CD4-positive, alpha-beta T cell (primary cell): ENCODE measurements around the gene SYNGAP1. TPM values are rescaled to one million over a fixed set of nuclear protein-coding genes. Genes with fewer than 3 reads are reported as not detected.

Source experiments
- ATAC-seq: fragments of 200-7000 bp; cut with Tn5 transposase; one replicate; pipeline ENCODE4 v1.10.0; 2022; ENCODE audit warnings: mild to moderate bottlenecking; ENCODE audit not compliant: poor library complexity
- CTCF ChIA-PET: fragments of 350-600 bp; sonication (Branson Sonifier 250); formaldehyde crosslinking; loops from one replicate; lab custom pipeline; 2021; ENCODE audit warnings: antibody characterized with exemption, inconsistent platforms; lab: Charles Lee
- POLR2A ChIA-PET: fragments of 350-600 bp; sonication (Branson Sonifier 250); formaldehyde crosslinking; loops from one replicate; lab custom pipeline; 2021; ENCODE audit warnings: antibody characterized with exemption, inconsistent platforms; lab: Charles Lee
- DNase-seq, 14 experiments: peaks; one replicate each; pipeline ENCODE4 v3.0.0-alpha.2; 2013 to 2020; ENCODE audit warnings: mixed read lengths in 2 of 14
- H3K27ac ChIP-seq, 2 donors: one replicate each; pipeline versions ENCODE4 v1.5.1 to v1.7.0; 2013; ENCODE audit warnings: low read length in 2 of 2, low read depth in 1 of 2, mild to moderate bottlenecking in 1 of 2
- H3K27me3 ChIP-seq, 2 experiments: 1 replicate in 1 of 2; 2 replicates in 1 of 2; pipeline versions ENCODE4 v1.6.1 to v1.7.0; 2013; ENCODE audit warnings: low read length in 2 of 2, control low read depth in 1 of 2, mild to moderate bottlenecking in 1 of 2, moderate library complexity in 1 of 2; ENCODE audit not compliant: insufficient read depth in 2 of 2, control insufficient read depth in 1 of 2
- H3K36me3 ChIP-seq: one replicate; pipeline ENCODE4 v1.6.1; 2013; ENCODE audit warnings: low read length, control low read depth; ENCODE audit not compliant: insufficient read depth
- H3K4me1 ChIP-seq: one replicate; pipeline ENCODE4 v1.6.1; 2013; ENCODE audit warnings: low read length, control low read depth; ENCODE audit not compliant: insufficient read depth
- H3K4me3 ChIP-seq: one replicate; pipeline ENCODE4 v1.5.1; 2013; ENCODE audit warnings: mild to moderate bottlenecking, low read length, moderate library complexity
- H3K9me3 ChIP-seq, 2 experiments: 1 replicate in 1 of 2; 2 replicates in 1 of 2; pipeline versions ENCODE4 v1.6.1 to v1.7.0; 2013; ENCODE audit warnings: low read length in 2 of 2, mild to moderate bottlenecking in 2 of 2, control low read depth in 1 of 2, moderate library complexity in 1 of 2; ENCODE audit not compliant: control insufficient read depth in 1 of 2, insufficient read depth in 1 of 2
- H3K27ac Mint-ChIP-seq: one replicate; pipeline ENCODE4 v1.8.0; 2020; ENCODE audit warnings: mixed read lengths
- H3K27me3 Mint-ChIP-seq: one replicate; pipeline ENCODE4 v1.8.0; 2021; ENCODE audit warnings: mixed read lengths
- H3K36me3 Mint-ChIP-seq: one replicate; pipeline ENCODE4 v1.8.0; 2021; ENCODE audit warnings: low read depth, mixed read lengths
- H3K4me1 Mint-ChIP-seq: one replicate; pipeline ENCODE4 v1.8.0; 2021; ENCODE audit warnings: low read depth, mixed read lengths
- H3K4me3 Mint-ChIP-seq: one replicate; pipeline ENCODE4 v1.8.0; 2020; ENCODE audit warnings: mild to moderate bottlenecking, mixed read lengths
- H3K9me3 Mint-ChIP-seq: one replicate; pipeline ENCODE4 v1.8.0; 2020; ENCODE audit warnings: mixed read lengths
- CTCF ChIP-seq: fragments of 200-600 bp; IDR thresholded peaks from one replicate; pipeline ENCODE4 v1.8.0; 2022; ENCODE audit warnings: antibody characterized with exemption, mild to moderate bottlenecking
- intact Hi-C, 2 experiments: fragments of 100-400 bp; cut with DNase I in 1 of 2; cut with micrococcal nuclease in 1 of 2; formaldehyde crosslinking; loops; one replicate each; pipeline versions ENCODE4 v1.15.1 to v1.9.0; 2023 to 2025; cut with DNase I, micrococcal nuclease
- total RNA-seq, 174 experiments: library from RNA in 2 of 174; stranded (reverse) in 2 of 174; gene quantifications; one replicate each; pipeline ENCODE4 v1.2.3 and lab custom pipeline; 2021 to 2026

SYNGAP1 gene
- total RNA-seq, 2 experiments from 2014 or later, result 62.4 to 63.8 TPM

GRCh38 chr6:33454009-33454946 is 34.4 kb downstream of the SYNGAP1 start, which contains the start of gene ZBTB9:
Gene ZBTB9, plus strand, starts transcription at chr6:33454576. Its CDS starts 525 bp downstream, at chr6:33455101.
- Histone ChIP-seq H3K4me1 (peaks cover 33% of the 10 kb centered on the region), H3K27me3 (no peaks in the 10 kb centered on the region), H3K4me3 (peak within 1 kb of the TSS; percentile 89), H3K9me3 (no peaks in the 10 kb centered on the region), H3K36me3 (peaks cover 16% of the 10 kb centered on the region), H3K27ac (peak within 1 kb of the TSS; percentile 55 to 60)
- Mint-ChIP-seq H3K36me3 (peaks cover 40% of the 10 kb centered on the region), H3K4me3 (peak within 1 kb of the TSS; percentile 92), H3K4me1 (peaks cover 41% of the 10 kb centered on the region), H3K27ac (peak within 1 kb of the TSS; percentile 87), H3K27me3 (no peaks in the 10 kb centered on the region), H3K9me3 (no peaks in the 10 kb centered on the region)
- ChIA-PET POLR2A (interaction anchor here (0.5 to 2.2 kb wide), 23 partner anchors 14 to 482 kb away, joined by 3 to 45 read pairs (median 5); partner anchors contain the start of genes BAK1, CUTA, ITPR3 and PHF1), CTCF (interaction anchor here (0.6 to 2.0 kb wide), 4 partner anchors 63 to 1189 kb away, joined by 3 to 11 read pairs (median 5); partner anchors contain the start of genes B3GALT4 and KIFC1)
- peak; percentile 82 to 97 (median 92) for DNase-seq
- intact Hi-C loops, result loop anchor here (1.0 to 10.0 kb wide), 11 partner anchors 25 to 258 kb away; partner anchors contain the start of genes KIFC1 (in 2 of the 2), BAK1 (in 1 of the 2), CUTA (in 1 of the 2) and UQCC2 (in 1 of the 2)
- TF ChIP-seq CTCF, result no peak
- peak; percentile 98 for ATAC-seq

GRCh38 chr6:33455051-33455450 is 35.2 kb downstream of the SYNGAP1 start:
- ATAC-seq (no peak), DNase-seq (peak in 1 of 14 experiments; percentile 27)
- no peaks in the 10 kb centered on the region for H3K27me3 ChIP-seq
- Mint-ChIP-seq H3K27ac (peak overlapping the region; percentile 87), H3K9me3 (no peaks in the 10 kb centered on the region), H3K4me1 (peaks cover 41% of the 10 kb centered on the region), H3K27me3 (no peaks in the 10 kb centered on the region), H3K4me3 (peak overlapping the region; percentile 92), H3K36me3 (peaks cover 36% of the 10 kb centered on the region)
- peak overlapping the region; percentile 89 for H3K4me3 ChIP-seq
- H3K4me1 ChIP-seq, result peaks cover 33% of the 10 kb centered on the region
- peaks cover 13% of the 10 kb centered on the region for H3K36me3 ChIP-seq
- no peak for TF ChIP-seq CTCF
- POLR2A ChIA-PET, result interaction anchor here (0.6 to 2.2 kb wide), 14 partner anchors 24 to 483 kb away, joined by 3 to 45 read pairs (median 8); partner anchors contain the start of genes BAK1, CUTA, ITPR3 and PHF1
- H3K9me3 ChIP-seq, result no peaks in the 10 kb centered on the region
- peak overlapping the region in 1 of 2 donors; percentile 49 for H3K27ac ChIP-seq
- intact Hi-C loops, result loop anchor here (2.0 to 10.0 kb wide), 4 partner anchors 26 to 240 kb away; partner anchors contain the start of gene KIFC1 (in 1 of the 2)
- CTCF ChIA-PET, result interaction anchor here (0.6 to 2.0 kb wide), 3 partner anchors 64 to 1188 kb away, joined by 4 to 11 read pairs (median 6); partner anchors contain the start of genes B3GALT4 and KIFC1

- CTCF ChIA-PET, result no interaction called here
- Mint-ChIP-seq H3K27ac (no peak overlapping the region), H3K4me1 (peaks cover 36% of the 10 kb centered on the region), H3K36me3 (peaks cover 32% of the 10 kb centered on the region), H3K4me3 (peak overlapping the region; percentile 60), H3K27me3 (no peaks in the 10 kb centered on the region), H3K9me3 (no peaks in the 10 kb centered on the region)
- no peak for ATAC-seq
- DNase-seq, result peak in 1 of 14 experiments; percentile 25
- H3K36me3 ChIP-seq, result peaks cover 13% of the 10 kb centered on the region
- TF ChIP-seq CTCF, result no peak
- intact Hi-C loops, result loop anchor here in 1 of 2 experiments (10.0 kb wide), 1 partner anchor 239 kb away; no protein-coding TSS in a partner anchor
- no peak overlapping the region for H3K4me3 ChIP-seq
- H3K9me3 ChIP-seq, result no peaks in the 10 kb centered on the region
- H3K4me1 ChIP-seq, result peaks cover 33% of the 10 kb centered on the region
- no peak overlapping the region for H3K27ac ChIP-seq
- POLR2A ChIA-PET, result interaction anchor here (1.1 kb wide), 1 partner anchor 115 kb away, joined by 3 read pairs; no protein-coding TSS in a partner anchor
- H3K27me3 ChIP-seq, result no peaks in the 10 kb centered on the region
These were observed 36.3 kb downstream of the SYNGAP1 start for GRCh38 chr6:33456156-33456555.
